ENCODE measurements around the gene FOXE1. TPM values are rescaled to one million over a fixed set of nuclear protein-coding genes. Genes with fewer than 3 reads are reported as not detected.

FOXE1 gene
- total and polyA plus RNA-seq, 2 of the 4 experiments (the other 2 are of a cell fraction), result under 0.01 to 0.22 TPM

DNA sequence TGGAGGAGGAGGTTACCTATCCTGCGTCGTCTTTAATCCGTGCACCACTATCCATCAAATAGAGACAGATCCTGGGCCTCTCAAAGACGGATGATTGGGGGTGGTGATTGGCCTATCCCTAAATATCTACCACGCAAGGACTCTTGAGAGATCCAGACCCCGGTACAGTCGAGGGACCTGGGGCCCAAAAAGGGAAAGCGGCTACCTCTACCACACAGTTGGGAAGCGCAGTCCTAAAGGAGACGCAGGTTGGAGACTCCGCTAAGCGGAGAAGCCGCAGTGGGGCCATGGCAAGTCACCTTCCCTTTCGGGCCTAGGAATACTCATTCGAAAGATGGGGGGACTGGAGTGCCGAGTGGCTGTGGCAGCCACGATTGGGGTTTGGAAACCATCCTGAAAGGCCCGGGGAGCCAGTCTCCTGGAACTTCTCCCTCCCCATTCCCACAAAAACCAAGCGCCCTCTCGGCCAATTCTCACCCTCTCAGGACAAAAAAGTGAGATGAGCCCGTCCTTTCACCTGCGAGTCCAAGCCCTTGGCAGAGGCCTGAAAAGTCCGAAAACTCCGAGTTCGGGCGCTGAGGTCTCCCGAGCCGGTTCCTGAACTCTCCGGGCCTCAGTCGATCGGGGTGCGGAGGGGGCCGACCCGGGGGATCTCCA, 499 bp upstream of the FOXE1 start:
- no peak for ATAC-seq (ENCODE audit: low read depth)
- no peak overlapping the region for H3K4me2 ChIP-seq (ENCODE audit: low read depth, low read length)
- dilution Hi-C loops (cut with HindIII; ENCODE audit: low sequenced_read_pairs, unreplicated experiment), result no loop called here

More for the DNA sequence above, 499 bp upstream of the FOXE1 start:
- Histone ChIP-seq H4K91ac (ENCODE audit: insufficient read depth, low read depth, low read length) (no peak overlapping the region), H3K56ac (ENCODE audit: extremely low read depth, insufficient read depth, low read length) (no peak overlapping the region), H4K20me1 (ENCODE audit: insufficient read depth, low read length) (peaks cover 3% of the 10 kb centered on the region; the same call in 1 of the 2 replicates), H2AK9ac (replicated peaks; ENCODE audit: low read depth, low read length, poor library complexity) (no peak overlapping the region), H4K8ac (ENCODE audit: low read depth in 2 of 2, low read length in 2 of 2) (no peak overlapping the region), H3K4ac (ENCODE audit: low read depth, low read length) (no peak overlapping the region), H4K5ac (ENCODE audit: low read depth, low read length) (no peak overlapping the region), H3K9me1 (ENCODE audit: insufficient read depth, low read length) (no peaks in the 10 kb centered on the region; the same call in 1 of the 2 replicates), H3K36me3 (ENCODE audit: control insufficient read depth, insufficient read depth, low read length) (no peaks in the 10 kb centered on the region; the same call in 1 of the 2 replicates), H3K9me3 (ENCODE audit: control insufficient read depth, insufficient read depth, low read length) (peaks cover 28% of the 10 kb centered on the region), H3K4me1 (ENCODE audit: control insufficient read depth, insufficient read depth, low read length) (peaks cover 4% of the 10 kb centered on the region; the same call in 1 of the 2 replicates), H2BK120ac (ENCODE audit: low read depth, low read length) (no peak overlapping the region), H3K9ac (ENCODE audit: low read depth, low read length) (no peak overlapping the region), H2AFZ (replicated peaks; ENCODE audit: low read length, poor library complexity) (peak overlapping the region; percentile 56), H3K23ac (ENCODE audit: low read depth, low read length) (no peak overlapping the region), H3K14ac (replicated peaks; ENCODE audit: low read depth, low read length) (no peak overlapping the region), H2BK20ac (ENCODE audit: low read depth, low read length) (no peak overlapping the region), H3K27ac (ENCODE audit: insufficient read depth, low read length) (no peak overlapping the region), H3K18ac (ENCODE audit: low read depth, low read length) (no peak overlapping the region), H3K27me3 (ENCODE audit: control insufficient read depth, insufficient read depth, low read length) (peaks cover 94% of the 10 kb centered on the region), H2BK5ac (ENCODE audit: low read depth, low read length, poor library complexity, severe bottlenecking) (no peak overlapping the region), H2AK5ac (ENCODE audit: low read depth, low read length) (no peak overlapping the region), H2BK15ac (ENCODE audit: low read depth, low read length) (no peak overlapping the region), H3K4me3 (ENCODE audit: insufficient read depth, low read depth, low read length) (no peak overlapping the region), H3K79me1 (ENCODE audit: low read depth in 1 of 2, low read length in 2 of 2) (no peaks in the 10 kb centered on the region)
- TF ChIP-seq MAFK (IDR thresholded peaks at IDR 0.05; ENCODE audit: low read depth, low read length) (no peak), SMC3 (IDR thresholded peaks at IDR 0.05; ENCODE audit: low read depth, low read length) (no peak), CEBPB (IDR thresholded peaks at IDR 0.05; ENCODE audit: low read depth, low read length) (no peak), RCOR1 (IDR thresholded peaks at IDR 0.05; ENCODE audit: insufficient replicate concordance, low read length) (no peak), RFX5 (IDR thresholded peaks at IDR 0.05; ENCODE audit: low read depth, low read length) (no peak), RAD21 (IDR thresholded peaks at IDR 0.05; ENCODE audit: low read length) (no peak), MXI1 (IDR thresholded peaks at IDR 0.05; ENCODE audit: borderline replicate concordance, low read depth, low read length) (no peak), BHLHE40 (IDR thresholded peaks at IDR 0.05; ENCODE audit: low read depth, low read length) (no peak), POLR2A (IDR thresholded peaks at IDR 0.05; ENCODE audit: low read depth, low read length) (no peak), NFE2L2 (IDR thresholded peaks at IDR 0.05; ENCODE audit: low read depth, low read length) (no peak), FOS (IDR thresholded peaks at IDR 0.05; ENCODE audit: low read depth, low read length) (no peak), MAZ (IDR thresholded peaks at IDR 0.05; ENCODE audit: borderline replicate concordance, low read depth, low read length) (no peak), CHD1 (IDR thresholded peaks at IDR 0.05; ENCODE audit: low read depth, low read length) (no peak)
- TF ChIP-seq, protein P1, sequence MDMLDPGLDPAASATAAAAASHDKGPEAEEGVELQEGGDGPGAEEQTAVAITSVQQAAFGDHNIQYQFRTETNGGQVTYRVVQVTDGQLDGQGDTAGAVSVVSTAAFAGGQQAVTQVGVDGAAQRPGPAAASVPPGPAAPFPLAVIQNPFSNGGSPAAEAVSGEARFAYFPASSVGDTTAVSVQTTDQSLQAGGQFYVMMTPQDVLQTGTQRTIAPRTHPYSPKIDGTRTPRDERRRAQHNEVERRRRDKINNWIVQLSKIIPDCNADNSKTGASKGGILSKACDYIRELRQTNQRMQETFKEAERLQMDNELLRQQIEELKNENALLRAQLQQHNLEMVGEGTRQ (IDR thresholded peaks at IDR 0.05; ENCODE audit: low read depth, low read length), result no peak
- TF ChIP-seq, protein P2, sequence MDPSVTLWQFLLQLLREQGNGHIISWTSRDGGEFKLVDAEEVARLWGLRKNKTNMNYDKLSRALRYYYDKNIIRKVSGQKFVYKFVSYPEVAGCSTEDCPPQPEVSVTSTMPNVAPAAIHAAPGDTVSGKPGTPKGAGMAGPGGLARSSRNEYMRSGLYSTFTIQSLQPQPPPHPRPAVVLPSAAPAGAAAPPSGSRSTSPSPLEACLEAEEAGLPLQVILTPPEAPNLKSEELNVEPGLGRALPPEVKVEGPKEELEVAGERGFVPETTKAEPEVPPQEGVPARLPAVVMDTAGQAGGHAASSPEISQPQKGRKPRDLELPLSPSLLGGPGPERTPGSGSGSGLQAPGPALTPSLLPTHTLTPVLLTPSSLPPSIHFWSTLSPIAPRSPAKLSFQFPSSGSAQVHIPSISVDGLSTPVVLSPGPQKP (IDR thresholded peaks at IDR 0.05; ENCODE audit: borderline replicate concordance, low read depth, low read length), result no peak
- TF ChIP-seq, protein P3, sequence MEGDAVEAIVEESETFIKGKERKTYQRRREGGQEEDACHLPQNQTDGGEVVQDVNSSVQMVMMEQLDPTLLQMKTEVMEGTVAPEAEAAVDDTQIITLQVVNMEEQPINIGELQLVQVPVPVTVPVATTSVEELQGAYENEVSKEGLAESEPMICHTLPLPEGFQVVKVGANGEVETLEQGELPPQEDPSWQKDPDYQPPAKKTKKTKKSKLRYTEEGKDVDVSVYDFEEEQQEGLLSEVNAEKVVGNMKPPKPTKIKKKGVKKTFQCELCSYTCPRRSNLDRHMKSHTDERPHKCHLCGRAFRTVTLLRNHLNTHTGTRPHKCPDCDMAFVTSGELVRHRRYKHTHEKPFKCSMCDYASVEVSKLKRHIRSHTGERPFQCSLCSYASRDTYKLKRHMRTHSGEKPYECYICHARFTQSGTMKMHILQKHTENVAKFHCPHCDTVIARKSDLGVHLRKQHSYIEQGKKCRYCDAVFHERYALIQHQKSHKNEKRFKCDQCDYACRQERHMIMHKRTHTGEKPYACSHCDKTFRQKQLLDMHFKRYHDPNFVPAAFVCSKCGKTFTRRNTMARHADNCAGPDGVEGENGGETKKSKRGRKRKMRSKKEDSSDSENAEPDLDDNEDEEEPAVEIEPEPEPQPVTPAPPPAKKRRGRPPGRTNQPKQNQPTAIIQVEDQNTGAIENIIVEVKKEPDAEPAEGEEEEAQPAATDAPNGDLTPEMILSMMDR (conservative IDR thresholded peaks at IDR 0.05; ENCODE audit: low read depth, low read length), result no peak
- WGBS, 2 experiments (ENCODE audit: extremely low coverage in 2 of 2, insufficient read length in 1 of 2), result 2% methylated on average over 10 of the region's 34 CpGs; no CpG with 5 or more reads in 1 of the 2 experiments
- BruUV-seq (replicated peaks), result no TSS peak
- ChIA-PET POLR2A (ENCODE audit: unreplicated experiment) (no interaction called here), CTCF (interaction anchor here (1.0 kb wide), 1 partner anchor 10 kb away, joined by 3 read pairs; no protein-coding TSS in a partner anchor)
- in situ Hi-C loops (cut with MboI; ENCODE audit: low sequenced_read_pairs), result no loop called here
- DNase-seq, result no peak
- intact Hi-C loops (cut with micrococcal nuclease), result no loop called here
